ENCODE data around the gene SLC2A14.
"Not testable (repeated sequence)": the region's sequence is repeated elsewhere in the genome, so short reads cannot be mapped to it uniquely, and the experiment has no call there.

The SLC2A14 gene

GRCh38 chr12:7833831-7834230 is 38.9 kb downstream of the SLC2A14 start:
- DNase-seq (ENCODE audit: low spot score) = no peak

DNA sequence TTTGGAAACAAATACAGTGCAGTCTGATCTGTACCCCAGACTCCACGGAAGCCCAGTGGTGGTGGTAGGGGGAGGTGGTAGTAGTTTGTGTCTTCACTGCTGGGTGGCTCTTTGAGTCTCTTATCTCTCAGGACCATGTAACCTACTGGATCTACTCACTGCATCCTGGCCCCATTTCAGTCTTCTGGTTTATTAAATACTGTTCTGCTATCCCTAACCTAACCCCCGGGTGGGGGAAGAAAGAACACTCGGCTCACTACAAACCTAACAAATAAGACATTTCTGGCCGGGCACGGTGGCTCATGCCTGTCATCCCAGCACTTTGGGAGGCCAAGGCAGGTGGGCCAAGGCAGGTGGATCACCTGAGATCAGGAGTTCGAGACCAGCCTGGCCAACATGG is 39.5 kb downstream of the SLC2A14 start:
- DNase-seq (ENCODE audit: low spot score) = not testable (repeated sequence)

GRCh38 chr12:7832059-7832696 is 40.5 kb downstream of the SLC2A14 start:
- DNase-seq (ENCODE audit: low spot score) = peak; percentile 71

DNA sequence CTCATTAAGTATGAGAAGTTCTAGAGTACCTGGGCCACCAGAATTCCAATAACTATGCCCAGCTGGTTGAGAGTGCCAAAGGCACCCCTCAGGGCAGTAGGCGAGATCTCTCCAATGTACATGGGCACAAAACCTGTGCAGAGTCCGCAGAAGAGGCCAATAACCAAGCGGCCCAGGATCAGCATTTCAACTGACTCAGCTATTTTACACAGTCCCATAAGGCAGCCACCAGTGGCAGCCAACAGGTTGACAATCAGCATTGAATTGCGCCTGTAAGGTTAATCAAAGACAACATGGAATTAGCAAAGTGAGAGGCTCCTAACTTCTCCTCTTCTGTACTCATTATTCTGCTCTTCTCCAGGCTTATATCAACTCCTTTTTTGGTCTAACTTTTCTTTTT is 43.0 kb downstream of the SLC2A14 start:
- DNase-seq (ENCODE audit: low spot score) = not testable (repeated sequence)

GRCh38 chr12:7825754-7826153 is 47.0 kb downstream of the SLC2A14 start:
- DNase-seq (ENCODE audit: low spot score) = not testable (repeated sequence)

- DNase-seq (ENCODE audit: low spot score) = peak; percentile 61
Measured at GRCh38 chr12:7806863-7807487, 65.7 kb downstream of the SLC2A14 start.

DNA sequence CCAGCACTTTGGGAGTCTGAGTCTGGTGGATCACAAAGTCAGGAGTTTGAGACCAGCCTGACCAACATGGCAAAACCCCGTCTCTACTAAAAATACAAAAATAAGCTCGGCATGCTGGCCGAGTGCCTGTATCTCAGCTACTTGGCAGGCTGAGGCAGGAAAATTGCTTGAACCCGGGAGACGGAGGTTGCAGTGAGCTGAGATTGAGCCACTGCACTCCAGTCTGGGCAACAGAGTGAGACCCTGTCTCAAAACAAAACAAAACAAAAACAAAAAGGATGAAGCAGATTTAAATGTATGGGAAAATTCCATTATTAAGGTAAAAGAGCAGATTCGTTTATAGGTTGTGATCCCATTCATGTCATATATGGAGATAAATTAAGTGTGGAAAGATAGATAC is 66.4 kb downstream of the SLC2A14 start:
- not testable (repeated sequence) for DNase-seq (ENCODE audit: low spot score)

DNA sequence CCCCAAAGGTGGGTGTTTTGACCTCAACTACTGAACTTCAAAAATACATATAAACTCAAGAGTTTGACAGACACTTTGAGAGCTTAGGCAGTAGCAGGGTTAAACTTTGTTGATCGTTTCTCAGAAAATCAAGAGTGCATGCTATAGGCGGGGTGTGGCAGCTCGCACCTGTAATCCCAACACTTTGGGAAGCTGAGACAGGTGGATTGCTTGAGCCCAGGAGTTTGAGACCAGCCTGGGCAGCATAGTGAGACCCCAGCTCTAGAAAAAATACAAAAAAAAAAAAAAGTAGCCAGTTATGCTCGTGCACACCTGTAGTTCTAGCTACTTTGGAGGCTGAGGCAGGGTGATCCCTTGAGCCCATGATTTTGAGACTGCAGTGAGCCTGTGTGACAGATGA is 71.3 kb downstream of the SLC2A14 start:
- DNase-seq (ENCODE audit: low spot score) = no peak

DNA sequence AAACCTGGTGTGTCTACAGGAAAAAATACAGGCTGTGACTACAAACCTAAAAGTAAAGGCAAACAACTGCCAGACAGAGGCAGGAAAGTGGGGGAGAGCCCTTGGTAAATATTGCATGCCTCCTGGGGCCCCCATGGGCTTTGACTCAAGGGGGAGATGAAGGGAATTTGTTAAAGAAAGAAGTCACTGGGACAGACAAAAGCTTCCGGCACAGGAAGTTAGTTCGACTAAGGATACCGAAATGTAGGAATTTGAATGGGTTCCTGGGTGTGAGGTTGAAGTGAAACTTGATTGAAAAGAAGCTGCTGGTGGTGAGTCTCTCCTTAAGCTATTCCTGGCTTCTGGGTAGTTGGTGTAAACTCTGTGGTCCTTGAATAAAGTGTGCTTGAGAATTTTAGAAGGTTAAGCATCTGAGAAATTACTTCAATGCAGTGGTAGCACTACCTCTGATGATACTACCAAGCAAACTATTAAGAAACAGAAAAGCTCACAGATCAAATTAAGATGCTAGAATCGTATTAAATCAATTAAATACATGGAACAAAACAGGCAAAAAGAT is 73.9 kb downstream of the SLC2A14 start:
- DNase-seq (ENCODE audit: low spot score) = not testable (repeated sequence)

DNA sequence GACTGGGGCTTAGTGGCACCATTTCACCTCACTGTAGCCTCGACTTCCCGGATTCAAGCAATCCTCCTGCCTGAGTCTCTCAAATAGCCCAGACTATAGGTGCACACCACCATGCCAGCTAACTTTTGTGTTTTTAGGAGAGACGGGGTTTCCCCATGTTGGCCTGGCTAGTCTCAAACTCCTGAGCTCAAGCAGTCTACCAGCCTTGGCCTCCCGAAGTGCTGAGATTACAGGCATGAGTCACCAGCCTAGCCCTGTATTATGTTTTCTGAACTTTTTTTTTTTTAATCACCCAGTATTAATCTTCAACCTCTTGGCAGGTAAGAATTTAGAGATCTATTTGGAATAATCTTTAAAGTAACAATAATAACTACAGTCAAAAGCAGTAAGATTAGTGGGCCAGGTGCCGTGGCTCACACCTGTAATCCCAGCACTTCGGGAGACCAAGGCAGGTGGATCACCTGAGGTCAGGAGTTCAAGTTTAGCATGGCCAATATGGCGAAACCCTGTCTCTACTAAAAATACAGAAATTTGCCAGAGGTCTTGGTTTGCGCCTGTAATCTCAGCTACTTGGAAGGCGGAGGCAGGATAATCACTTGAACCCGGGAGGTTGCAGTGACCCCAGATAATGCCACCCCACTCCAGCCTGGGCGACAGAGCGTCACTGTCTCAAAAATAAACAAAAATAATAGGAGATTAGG is 74.9 kb downstream of the SLC2A14 start:
- DNase-seq (ENCODE audit: low spot score) = no peak

- DNase-seq (ENCODE audit: low spot score) = not testable (repeated sequence)
Measured at GRCh38 chr12:7797269-7797668, 75.4 kb downstream of the SLC2A14 start.

- no peak for DNase-seq (ENCODE audit: low spot score)
Measured at GRCh38 chr12:7793211-7793610, 79.5 kb downstream of the SLC2A14 start.

GRCh38 chr12:7788884-7789528 is 83.7 kb downstream of the SLC2A14 start, which contains the start of gene NANOG:
Gene NANOG, plus strand, starts transcription at chr12:7789402. Its CDS starts 213 bp downstream, at chr12:7789615.
- not testable (repeated sequence) for DNase-seq (ENCODE audit: low spot score)

DNA sequence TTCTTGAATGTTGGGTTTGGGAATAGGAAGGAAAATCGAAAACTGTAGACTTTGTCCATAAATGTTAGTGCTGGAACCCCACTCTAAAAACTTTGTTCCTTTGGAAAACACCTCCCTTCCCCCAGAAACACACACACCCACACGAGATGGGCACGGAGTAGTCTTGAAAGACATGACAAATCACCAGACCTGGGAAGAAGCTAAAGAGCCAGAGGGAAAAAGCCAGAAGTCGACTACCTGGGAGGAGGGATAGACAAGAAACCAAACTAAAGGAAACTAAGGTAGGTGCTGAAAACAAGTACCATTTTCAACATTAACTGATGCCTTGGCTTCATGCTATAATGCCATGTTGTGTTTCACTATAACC is 84.4 kb downstream of the SLC2A14 start:
- no peak for DNase-seq (ENCODE audit: low spot score)

- DNase-seq (ENCODE audit: low spot score) = no peak
Measured at GRCh38 chr12:7787574-7788293, 85.0 kb downstream of the SLC2A14 start.

GRCh38 chr12:7784701-7785100 is 88.0 kb downstream of the SLC2A14 start:
- no peak for DNase-seq (ENCODE audit: low spot score)

GRCh38 chr12:7783433-7783832 is 89.3 kb downstream of the SLC2A14 start:
- not testable (repeated sequence) for DNase-seq (ENCODE audit: low spot score)

DNA sequence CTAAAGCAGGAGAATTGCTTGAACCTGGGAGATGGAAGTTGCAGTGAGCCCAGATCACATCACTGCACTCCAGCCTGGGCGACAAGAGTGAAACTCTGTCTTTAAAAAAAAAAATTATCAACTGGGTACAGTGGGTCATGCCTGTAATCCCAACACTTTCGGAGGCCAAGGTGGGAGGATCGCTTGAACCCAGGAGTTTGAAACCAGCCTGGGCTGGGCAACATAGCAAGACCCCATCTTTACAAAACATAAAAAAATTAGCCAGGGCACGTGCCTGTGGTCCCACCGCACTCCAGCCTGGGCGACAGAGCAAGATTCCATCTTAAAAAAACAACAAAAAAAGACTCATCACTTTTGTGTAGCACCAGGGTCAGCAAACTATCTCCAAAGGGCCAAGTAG is 90.7 kb downstream of the SLC2A14 start:
- DNase-seq (ENCODE audit: low spot score) = no peak

DNA sequence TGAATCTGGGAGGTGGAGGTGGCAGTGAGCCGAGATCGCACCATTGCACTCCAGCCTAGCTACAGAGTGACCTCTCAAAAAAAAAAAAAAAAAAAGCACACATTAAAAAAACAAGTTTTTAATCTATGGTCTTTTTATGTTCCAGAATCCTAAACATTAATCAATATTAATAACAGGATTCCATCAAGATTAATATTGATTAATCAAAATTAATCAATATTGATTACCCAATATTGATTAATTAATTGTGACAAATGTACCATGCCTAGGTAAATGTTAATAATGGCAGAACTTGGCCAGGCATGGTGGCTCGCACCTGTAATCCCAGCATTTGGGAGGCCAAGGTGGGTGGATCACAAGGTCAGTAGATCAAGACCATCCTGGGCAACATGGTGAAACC is 91.4 kb downstream of the SLC2A14 start:
- no peak for DNase-seq (ENCODE audit: low spot score)

DNA sequence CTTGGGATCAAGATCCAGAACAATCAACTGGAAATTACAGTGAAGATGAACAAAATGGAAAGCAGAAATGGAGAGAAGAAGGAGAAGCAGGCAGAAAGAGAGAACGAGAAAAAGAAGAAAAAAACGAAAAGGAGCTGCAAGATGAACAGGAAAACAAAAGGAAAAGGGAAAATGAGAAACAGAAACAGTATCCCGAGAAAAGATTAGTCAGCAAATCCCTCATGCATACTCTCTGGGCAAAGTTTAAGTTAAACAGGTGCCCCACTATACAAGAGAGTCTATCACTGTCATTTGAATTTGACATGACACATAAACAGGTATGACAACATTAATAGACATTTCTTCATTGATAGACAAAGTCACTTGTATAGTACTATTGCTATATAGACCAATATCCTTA is 102.7 kb downstream of the SLC2A14 start:
- no peak for DNase-seq (ENCODE audit: low spot score)

All from HuH-7.5 (cell line).